GM03348 (cell line): Measurements from ENCODE around the gene STON1.
"Not testable (repeated sequence)": the region's sequence is repeated elsewhere in the genome, so short reads cannot be mapped to it uniquely, and the experiment has no call there.

ENCODE experiments used
- DNase-seq: peaks from one replicate; pipeline ENCODE4 v3.0.0; 2012; ENCODE audit warnings: low spot score

STON1 gene, protein sequence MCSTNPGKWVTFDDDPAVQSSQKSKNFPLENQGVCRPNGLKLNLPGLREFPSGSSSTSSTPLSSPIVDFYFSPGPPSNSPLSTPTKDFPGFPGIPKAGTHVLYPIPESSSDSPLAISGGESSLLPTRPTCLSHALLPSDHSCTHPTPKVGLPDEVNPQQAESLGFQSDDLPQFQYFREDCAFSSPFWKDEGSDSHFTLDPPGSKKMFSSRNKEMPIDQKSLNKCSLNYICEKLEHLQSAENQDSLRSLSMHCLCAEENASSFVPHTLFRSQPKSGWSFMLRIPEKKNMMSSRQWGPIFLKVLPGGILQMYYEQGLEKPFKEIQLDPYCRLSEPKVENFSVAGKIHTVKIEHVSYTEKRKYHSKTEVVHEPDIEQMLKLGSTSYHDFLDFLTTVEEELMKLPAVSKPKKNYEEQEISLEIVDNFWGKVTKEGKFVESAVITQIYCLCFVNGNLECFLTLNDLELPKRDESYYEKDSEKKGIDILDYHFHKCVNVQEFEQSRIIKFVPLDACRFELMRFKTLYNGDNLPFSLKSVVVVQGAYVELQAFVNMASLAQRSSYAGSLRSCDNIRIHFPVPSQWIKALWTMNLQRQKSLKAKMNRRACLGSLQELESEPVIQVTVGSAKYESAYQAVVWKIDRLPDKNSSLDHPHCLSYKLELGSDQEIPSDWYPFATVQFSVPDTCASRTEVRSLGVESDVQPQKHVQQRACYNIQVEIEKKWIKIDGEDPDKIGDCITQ

DNA sequence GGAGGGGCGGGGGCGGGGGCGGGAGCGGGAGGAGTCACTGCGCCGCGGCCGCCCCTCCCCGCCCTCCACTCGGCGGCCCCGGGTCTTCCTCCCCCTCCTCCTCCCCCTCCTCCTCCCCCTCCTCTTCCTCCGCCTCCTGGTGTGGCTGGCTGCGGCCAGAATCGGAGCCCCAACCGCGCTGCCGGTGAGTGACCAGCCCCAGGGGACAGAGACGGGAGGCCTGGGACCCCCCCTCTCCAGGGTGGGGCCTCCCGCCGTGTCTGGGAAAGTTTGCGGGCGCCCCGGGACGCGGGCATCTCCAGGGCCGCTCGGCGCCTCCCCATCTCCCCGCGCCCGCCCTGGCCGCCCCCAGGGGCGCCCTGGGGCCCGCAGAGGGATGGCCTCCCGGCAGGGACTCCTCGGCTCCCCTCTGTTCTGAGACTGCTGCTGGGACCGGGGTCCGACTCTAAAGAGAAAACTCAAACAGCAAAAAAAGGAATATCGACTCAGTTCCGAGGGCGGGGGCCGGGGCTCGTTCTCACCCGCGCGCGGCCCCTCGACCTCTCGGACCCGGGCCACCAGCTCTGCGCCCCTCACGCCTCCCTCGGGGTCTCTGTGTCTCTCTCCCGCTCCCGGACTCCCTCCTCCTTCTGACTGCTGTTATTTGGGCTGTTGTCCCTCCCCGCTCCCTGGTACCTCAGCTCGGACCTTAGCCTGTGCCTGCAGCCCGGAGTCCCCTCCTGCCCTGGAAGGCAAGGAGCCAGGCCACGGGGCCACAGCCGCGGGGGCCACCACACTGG, at the start of gene STON1:
STON1 (plus strand) TSS at position 122 of the 779 bp plus-strand sequence. CDS start 50,480 bp downstream, outside the sequence.
- peak; percentile 85 for DNase-seq

DNA sequence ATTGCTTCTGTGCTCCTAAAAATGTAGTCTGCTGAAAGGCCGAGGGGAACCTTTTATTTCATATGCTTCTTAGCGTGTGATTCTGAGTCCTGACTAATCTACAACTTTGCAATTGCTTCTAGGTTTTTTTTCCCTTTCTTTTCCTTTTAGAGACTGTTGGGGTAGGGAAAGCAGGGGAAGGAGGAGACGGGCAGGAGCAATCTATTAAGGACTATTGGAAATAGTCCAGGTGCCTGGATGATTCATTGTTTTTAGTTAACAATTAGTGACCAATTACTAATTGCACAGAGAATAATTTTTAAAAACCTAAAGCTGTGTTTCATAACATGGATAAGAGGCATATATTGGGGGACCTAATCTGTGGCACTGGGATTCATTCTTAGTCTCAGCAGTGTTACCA, 49.4 kb upstream of the STON1 start:
- DNase-seq, result no peak

DNA sequence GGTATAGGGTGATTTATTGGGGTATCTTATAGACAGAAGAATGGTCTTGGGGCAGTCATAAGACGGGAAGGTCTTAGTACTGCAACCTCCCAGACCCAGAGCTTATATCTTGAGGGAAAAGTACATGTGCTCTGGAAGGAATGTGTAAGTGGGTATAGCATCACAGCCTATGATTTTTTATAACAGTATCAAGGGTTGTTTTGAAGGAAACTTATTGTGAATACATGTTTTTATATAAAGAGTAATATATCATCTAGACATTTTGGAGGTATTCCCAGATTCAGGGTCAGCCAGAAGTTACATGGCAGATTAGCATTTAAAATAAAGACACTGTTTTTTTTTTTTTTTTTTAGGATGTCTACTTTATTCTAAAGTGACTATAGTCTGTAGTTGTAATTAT, 47.6 kb upstream of the STON1 start:
- no peak for DNase-seq

- no peak for DNase-seq
Measured at GRCh38 chr2:48482769-48483168, 47.2 kb upstream of the STON1 start.

DNA sequence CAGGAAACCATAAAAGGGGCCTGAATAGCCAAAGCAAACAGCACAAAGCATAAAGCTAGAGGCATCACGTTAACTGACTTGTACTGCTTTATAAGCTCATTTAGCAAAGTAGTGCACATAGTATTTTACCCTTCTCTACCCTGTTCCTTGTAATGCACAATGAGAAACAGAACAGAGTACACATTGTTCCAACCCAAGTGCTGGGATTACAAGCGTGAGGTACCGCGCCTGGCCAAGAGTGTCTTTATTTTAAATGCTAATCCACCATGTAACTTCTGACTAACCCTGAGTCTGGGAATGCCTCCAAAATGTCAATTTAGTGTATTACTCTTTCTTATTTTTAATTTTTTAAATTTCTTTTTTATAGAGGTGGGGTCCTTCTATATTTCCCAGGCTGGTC, 46.4 kb upstream of the STON1 start:
- DNase-seq, result no peak

DNA sequence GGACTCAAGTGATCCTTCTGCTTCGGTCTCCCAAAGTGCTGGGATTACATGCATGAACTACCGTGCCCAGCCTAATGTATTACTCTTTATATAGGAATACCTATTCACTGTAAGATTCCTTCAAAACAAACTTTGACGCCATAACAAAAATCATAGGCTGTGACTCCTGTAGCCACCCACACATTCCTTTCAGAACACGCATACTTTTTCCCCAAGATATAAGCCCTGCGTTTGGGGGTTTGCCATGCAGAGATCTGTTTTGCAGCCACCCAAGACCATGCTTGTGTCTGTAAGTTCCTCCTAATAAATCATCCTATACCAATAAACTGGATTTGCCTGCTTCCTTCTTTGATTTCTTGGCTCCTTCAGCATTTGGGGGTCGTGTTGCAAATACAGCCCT, 46.0 kb upstream of the STON1 start:
- DNase-seq, result no peak

DNA sequence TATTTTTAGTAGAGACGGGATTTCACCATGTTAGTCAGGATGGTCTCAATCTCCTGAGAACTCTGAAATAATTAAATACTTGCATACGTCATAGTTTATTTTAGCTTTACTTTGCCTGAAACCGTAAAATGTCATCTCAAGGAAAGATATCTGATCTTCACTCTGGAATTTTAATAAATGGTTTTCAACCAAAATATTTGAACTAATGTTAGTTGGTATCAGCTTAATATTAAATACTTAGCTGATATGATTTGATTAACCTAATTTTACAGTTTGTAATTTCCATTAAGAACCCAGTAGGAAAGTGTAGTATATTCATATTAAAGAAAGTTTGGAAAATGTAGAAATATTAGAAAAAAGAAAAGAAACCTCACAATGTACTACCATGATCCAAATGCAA, 41.4 kb upstream of the STON1 start:
- no peak for DNase-seq

GRCh38 chr2:48496849-48497248, 33.1 kb upstream of the STON1 start:
- DNase-seq, result peak; percentile 59

DNA sequence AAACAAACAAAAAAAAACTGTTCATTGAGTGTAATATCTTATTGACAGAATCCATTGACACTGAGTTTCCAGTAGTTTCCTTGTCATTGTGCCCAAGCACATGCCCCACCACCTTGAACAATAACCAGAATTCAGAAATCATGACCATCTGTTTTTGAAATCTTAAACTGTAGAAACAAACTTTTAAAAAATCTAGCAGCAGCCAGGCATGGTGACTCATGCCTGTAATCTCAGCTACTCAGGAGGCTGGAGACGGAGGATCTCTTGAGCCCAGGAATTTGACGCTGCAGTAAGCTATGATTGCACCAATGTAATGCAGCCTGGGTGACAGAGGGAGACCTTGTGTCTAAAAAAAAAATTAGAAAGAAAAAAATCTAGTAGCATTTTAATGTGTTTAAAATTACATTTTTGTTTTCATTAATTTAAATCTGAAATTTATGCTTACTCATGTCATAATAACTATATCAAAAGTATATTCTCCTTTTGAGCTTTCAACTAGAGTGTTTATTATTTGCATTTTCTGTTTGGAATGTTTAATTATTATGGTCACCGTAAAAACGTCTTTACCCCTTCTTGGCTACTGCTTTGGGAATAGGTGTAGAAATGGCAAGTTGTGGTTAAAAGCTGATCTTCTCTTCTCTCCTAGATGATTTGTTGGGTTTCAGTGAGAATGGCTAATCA, 25.2 kb upstream of the STON1 start:
- DNase-seq, result peak; percentile 36

DNA sequence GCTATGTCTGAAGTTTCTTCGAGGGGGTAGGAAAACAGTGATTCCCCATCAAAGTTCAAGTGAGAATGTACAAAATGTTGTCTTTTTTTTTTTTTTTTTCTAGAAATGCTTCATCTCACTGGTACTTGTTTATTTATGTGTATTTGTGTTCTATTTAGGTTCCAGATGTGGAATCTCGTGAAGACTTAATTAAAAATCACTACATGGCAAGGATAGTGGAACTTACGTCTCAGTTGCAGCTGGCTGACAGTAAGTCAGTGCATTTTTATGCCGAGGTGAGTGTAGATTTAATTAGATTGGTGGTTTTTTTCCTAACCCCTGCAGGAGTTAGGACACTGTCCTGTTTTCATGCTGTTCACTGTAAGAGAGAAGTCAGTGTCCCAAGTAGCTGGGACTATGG, 22.8 kb upstream of the STON1 start:
- no peak for DNase-seq

DNA sequence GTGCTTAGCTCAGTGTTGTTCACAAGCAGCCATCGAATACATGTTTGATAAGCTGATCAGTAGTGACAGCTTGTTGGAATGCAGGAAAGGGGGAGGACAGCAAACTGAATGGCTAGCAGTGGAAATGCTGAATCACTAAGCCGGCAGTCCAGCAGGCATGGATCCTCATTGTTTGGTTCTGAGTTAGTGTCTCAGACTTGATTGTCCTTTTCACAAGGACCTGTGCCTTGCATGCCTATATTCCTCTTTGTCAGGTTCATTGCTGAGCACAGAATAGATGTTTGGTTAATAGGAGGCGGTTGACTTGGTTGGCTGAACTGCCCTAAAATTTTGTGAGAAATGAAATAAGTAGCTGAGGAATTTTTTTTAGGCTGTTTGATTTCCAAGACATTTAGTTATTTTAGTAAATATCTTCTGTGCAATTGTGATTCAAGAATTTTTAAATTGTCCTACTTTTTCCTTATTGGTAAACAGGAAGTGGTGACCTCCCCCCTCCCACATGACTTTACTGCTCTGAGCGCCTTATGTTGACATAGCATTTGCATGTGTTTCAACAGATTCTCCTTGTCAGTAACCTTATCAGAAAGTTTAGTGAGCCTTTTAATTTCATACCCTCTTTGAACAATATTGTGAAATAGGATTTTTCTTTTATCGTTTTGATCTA, 21.4 kb upstream of the STON1 start:
- peak; percentile 69 for DNase-seq

- peak; percentile 62 for DNase-seq
Measured at GRCh38 chr2:48510329-48510728, 19.6 kb upstream of the STON1 start.

- DNase-seq, result no peak
Measured at GRCh38 chr2:48511849-48512470, 18.0 kb upstream of the STON1 start.

DNA sequence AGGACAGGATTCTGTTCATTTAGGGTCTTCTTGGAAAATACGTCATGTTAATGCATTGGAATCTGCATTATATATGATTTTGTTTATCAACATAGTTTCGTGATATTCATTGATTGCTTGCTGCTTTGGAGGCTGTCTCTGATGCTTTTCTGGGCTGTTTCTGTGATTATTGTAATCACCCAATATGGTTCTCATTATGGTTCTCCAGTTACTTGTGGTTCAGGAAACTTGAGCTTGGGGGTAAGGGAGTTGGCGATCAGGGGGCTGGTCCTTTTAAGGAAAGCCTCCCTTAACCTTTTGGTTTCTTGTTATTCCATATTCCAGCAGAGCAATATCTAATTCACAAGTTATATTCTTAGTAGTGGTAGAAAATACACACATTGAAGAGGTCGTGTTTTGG, 17.4 kb upstream of the STON1 start:
- no peak for DNase-seq

DNA sequence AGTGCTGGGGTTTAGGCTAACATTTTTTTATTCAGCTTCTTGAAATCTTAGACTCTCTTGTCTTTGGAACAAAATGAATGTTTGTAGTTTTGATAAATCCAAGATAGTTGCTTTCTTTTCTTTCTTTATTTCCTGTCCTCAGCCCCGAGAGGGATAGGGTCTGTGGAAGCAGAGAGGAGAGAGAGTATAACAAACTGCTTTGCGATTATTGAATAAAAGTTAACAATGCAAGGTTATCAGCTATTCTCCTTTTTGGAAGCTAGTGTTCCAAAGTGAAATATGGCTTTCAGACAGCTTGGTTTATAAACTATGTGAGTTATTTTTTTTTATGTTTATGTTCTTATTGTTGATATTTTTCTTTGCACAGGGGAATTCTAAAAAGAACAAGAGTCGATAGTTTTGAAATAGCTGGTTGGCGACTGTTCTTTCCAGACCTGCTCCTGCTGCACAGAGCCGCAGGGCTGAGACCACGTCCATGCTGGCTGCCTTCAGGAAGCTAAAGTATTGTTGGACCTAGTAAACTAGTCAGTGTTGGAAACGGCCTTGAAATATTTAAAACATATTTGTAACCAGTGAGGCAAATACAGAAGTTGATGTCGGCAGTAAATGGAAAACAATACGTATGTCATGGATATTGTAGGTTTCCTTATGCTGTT, 15.5 kb upstream of the STON1 start:
- DNase-seq, result no peak

- DNase-seq, result no peak
Measured at GRCh38 chr2:48515513-48515985, 14.4 kb upstream of the STON1 start.

- peak; percentile 36 for DNase-seq
Measured at GRCh38 chr2:48519593-48519992, 10.4 kb upstream of the STON1 start.

GRCh38 chr2:48524756-48525155, 5.2 kb upstream of the STON1 start:
- not testable (repeated sequence) for DNase-seq

DNA sequence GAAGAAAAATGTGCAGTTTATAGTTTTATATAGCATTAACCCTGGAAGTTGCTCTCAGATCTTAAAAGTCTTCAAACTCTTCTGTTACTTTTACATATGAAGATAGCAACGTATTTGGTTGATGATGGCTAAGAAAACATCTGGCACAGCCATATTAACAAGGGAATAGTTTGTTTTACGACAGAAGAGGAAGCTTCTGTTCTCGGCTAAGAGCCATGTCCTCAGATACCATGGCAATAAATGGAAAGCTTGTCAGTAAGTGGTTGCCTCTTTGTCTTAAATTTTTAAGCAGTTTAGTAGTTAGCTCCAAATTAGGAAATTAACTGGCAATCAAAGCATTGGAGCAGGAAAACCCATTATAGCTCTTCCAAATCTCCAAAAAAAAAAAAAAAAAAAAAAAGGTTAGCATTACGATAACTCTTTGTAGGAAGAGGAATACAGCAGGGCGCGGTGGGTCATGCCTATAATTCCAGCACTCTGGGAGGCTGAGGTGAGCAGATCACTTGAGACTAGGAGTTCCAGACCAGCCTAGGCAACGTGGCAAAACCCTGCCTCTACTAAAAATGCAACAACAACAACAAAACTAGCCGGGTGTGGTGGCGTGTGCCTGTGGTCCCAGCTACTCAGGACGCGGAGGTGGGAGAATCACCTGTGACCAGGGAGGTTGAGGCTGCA, 4.5 kb upstream of the STON1 start:
- DNase-seq, result no peak
